ENCODE results near the gene SRMS.

DNA sequence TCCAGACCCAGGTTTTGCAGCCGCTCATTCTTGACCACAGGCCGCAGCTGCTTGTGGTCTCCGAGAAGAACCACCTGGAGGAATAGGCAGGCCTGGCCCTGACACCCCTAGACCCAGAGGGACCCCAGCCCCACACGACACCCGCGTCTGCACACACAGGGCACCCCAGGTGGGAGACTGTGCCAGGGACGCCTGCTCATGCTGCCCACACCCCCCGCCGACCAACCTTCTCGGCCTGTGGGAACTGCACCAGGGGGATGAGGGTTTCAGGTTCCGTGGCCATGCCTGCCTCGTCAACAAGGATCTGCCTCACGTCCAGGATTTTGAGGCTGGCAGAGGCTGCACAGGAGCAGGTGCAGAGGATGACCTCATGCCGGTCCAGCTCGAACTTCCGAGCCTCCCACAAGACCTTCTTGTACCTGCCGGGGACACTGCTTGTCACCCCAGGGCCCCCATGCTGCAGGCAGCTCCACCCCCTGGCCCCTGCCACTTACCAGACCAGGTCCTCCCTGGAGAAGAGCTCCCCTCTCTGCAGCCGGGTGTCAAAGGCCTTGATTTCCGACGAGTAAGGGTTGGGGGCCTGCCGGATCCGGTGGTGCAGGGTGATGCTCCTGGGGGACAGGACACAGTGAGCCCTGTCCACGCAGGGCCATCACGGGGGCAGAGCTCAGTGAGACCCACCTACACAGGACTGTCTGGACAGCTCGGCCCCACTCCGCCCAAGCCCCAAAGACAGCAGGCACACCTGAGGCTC lies 13.5 kb upstream of the SRMS start:
- TF ChIP-seq, protein P1, sequence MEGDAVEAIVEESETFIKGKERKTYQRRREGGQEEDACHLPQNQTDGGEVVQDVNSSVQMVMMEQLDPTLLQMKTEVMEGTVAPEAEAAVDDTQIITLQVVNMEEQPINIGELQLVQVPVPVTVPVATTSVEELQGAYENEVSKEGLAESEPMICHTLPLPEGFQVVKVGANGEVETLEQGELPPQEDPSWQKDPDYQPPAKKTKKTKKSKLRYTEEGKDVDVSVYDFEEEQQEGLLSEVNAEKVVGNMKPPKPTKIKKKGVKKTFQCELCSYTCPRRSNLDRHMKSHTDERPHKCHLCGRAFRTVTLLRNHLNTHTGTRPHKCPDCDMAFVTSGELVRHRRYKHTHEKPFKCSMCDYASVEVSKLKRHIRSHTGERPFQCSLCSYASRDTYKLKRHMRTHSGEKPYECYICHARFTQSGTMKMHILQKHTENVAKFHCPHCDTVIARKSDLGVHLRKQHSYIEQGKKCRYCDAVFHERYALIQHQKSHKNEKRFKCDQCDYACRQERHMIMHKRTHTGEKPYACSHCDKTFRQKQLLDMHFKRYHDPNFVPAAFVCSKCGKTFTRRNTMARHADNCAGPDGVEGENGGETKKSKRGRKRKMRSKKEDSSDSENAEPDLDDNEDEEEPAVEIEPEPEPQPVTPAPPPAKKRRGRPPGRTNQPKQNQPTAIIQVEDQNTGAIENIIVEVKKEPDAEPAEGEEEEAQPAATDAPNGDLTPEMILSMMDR (IDR thresholded peaks at IDR 0.05 in 8 of 11, conservative IDR thresholded peaks at IDR 0.05 in 3 of 11) = no peak
- TF ChIP-seq POLR2A (IDR thresholded peaks at IDR 0.05) = no peak

Data from spleen (tissue), 7 donors.